Raji (cell line): ENCODE results near the gene AEBP1.

ENCODE experiments used
- POLR2A ChIP-seq: IDR thresholded peaks from 2 replicates; pipeline ENCODE4 v1.6.1; 2011; ENCODE audit warnings: low read depth, low read length, control low read depth; ENCODE audit not compliant: insufficient read depth

AEBP1 gene

DNA sequence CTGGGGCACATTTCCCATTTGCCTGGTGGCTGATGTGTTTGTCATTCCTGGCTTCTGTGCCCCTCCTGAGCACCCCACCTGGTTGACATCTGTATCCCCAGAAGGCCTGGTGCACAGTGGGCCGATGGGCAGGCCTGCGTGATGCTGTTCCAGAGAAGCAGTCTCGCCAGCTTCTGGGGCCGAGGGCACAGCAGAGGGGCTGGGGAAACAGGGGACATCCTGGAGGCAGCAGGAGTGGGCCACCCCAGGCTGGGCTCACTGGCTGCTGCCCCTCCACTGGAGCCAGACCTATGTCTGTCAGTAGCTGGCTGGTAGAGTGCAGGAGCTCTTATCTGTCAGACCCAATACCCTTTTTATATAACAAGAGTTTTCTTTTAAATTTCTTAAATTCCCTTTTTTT is 37.9 kb downstream of the AEBP1 start:
- TF ChIP-seq POLR2A: no peak

DNA sequence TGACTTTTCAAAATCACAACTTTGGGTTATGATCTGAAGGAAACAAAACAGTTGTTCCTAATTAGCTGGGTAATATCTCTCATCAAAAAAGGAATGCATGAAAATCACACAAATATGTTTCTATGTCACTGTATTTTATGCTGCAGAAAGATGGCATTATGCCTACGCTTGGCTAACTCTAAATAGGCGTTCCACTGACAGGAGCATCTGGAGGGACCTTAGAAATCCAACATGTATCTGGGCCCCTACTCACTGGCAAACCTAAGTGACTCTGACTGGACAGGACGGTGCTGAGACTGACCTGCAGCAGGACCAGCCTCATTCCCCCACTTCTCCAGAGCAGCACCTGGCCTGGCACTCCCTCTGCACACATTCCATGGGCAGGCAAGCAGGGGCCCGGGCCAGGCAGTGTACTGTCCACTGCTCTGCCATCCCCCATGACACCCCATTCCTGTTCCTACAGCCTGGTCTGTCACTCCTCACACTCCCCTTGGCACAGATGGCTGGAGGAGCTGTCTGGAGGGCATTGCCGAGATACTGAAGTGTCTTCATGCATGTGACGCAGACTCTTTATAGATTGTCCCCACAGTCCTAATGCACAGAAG is 39.6 kb downstream of the AEBP1 start:
- no peak for TF ChIP-seq POLR2A

DNA sequence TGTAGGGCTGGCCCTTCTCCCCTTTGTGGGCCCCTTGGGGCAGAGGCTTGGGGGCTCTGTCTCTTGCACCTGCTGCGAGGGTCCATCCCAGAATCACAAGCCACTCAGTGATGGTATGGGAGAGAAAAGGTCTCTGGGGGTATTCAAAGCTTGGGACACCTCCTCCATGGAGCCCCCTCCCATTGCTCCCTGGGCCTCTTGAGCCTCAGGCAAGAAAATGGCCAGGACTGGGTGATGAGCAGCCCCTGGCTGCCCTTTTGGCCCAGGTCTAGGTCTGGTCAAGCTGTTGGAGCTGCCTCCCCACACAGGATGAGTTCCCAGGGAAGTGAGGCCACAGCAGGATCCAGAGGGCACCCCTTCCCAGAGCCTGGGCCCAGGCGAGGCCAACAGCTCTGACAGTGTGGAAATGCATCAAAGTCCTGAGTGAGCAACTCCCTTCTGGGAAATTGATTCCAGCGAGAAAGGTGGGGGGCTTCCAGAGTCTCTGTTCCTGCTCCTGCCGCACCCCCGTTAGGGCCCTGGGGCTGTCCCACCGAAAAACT is 40.4 kb downstream of the AEBP1 start:
- no peak for TF ChIP-seq POLR2A

DNA sequence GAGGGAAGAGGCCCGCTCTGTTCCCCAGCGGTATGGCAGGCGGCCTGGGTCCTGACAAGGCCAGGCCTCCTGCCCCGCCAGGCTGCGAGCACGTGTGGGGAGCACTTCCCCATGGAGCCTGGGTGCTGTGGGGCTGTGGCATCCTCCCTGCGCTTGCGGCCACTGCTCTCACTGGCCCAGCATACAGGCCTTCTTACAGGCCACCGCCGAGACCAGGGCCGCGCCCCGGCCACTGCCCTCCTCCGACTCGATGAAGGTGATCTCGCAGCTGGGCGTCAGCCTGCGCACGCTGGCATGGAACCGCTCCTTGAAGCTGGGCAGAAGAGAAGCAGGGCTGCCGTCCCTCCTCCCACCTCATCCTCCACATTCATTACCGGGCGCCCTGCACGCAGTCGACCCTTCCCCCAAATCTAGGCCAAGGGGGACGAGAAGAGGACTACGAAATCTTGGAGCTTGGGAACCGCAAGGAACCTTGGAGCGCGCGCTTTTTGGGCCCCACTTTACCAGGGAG is 40.9 kb downstream of the AEBP1 start:
- TF ChIP-seq POLR2A: no peak

DNA sequence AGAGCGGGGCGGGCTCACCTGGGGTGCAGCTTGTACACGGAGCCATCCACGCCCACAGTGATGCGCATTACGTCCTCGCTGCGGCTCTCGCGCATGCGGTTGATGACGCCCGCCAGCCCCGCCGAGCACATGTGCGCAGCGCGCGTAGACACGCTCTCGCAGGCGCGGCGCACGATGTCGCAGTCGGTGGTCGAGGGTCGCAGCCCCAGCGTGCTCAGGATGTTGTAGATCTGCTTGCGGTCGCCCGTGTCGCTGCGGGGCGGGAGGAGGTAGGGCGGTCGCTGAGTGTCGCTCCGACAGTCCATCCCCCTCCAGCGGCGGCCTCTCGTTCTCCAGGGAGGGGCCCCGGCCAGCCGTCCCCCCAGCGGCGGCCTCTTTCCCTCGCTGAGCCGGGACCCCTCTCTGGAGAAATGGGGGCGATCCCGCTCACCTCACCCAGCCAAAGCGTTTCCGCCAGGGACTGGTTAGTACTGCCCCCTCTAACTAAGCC is 41.4 kb downstream of the AEBP1 start:
- no peak for TF ChIP-seq POLR2A

DNA sequence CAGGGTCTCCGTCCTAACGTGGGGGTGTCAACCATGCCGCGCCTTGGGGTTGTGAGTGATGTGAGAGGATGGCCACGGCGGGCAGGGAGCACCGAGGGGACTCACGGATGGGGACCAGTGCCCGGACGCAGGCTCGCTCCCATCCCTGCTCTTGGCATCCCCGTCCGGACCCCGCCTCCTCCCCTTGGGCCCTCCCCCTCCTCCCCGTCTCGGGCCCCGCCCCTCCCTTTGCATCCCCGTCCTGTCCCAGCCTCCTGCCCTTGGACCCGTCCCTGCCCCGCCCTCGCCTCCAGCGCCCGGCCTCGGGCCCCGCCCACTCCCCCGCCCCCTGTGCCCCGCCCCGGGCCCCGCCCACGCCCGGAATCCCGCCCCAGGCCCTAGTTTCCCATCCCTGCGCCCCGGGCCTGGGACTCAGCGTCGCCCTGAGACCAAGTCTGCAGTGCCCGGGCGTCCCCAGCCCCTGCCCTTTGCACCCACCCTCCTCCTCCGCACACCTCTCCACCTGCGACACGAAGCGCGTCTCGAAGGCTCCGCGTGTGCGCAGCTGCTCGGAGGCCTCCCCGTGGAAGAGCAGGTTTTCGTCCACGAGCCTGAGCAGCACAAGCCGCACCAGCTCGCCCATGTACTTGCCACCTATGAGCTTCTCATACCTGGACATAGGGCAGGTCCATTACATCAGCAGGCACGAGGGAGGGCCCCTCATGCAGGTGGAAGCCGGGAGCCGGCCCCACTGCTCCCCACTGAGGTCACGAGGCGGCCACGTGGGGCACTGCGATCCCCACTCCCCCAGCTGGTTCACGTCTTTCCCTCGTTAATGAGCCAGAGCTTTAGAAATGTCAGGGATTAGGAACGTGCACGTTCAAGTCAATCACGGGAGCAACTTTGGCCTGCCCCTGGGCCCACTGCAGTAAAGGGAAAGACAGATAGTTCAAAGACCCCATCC is 42.1 kb downstream of the AEBP1 start:
- no peak for TF ChIP-seq POLR2A

DNA sequence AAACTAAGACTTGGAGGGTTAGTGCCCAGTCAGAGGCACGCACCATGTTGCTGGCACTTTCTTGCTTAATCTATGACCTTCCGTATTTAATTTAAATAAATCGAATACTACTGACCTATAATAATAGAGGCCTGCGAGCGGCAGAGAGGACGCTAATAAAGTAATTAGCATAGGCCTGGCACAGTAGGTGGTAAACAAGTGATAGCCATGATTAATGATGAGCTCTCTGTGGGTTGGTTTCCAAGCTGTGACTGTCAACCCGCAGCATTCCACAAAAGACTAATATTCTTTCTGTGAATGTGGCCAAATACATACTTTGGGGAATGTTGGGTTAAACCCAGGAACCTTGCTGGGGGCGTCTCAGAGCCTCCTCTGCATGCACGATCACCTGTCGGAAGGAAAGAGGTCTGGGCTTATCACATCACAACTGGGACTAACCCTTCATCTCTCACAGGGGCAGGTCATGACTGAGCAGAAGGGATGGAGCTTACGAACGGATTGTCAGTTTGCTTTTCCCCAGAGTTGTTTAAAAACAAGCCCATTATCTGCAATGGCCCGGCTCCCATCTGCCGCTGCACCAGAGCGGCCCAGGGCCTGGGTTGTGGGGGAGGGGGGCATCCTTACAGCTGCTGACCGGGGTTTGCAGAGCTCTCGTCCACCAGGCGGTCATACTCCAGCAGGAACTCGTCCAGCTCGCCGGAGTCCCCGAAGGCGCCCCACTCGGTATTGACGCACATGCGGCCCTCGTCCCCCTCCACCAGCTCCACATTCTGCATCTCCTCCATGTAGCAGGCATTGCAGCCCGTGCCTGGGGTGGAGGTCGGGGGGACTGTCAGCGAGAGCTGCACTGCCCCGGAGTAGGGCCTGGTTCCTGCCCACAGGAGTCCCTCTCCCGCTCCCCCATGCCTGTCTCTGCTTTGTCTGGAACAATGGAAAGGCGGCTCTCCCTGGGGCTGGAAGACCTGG is 43.2 kb downstream of the AEBP1 start:
- TF ChIP-seq POLR2A: no peak

DNA sequence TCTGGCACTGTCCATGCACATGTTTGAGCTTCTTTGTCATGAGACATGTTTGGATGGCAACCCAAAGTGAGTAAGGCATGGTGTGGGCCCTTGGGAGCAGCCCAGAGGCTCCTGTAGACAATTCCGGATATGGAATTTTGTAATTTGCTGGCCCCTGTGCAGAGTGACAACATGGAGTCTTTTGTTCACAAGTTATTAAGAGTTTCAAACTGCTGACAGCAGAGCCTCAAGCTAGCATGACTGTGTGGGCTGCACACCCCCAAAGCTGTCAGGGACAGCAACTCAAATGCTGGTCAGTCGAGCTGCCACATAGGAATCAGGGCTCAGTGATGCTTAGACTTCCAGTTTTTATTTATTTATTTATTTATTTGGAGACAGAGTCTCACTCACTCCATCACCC is 44.0 kb downstream of the AEBP1 start:
- no peak for TF ChIP-seq POLR2A

DNA sequence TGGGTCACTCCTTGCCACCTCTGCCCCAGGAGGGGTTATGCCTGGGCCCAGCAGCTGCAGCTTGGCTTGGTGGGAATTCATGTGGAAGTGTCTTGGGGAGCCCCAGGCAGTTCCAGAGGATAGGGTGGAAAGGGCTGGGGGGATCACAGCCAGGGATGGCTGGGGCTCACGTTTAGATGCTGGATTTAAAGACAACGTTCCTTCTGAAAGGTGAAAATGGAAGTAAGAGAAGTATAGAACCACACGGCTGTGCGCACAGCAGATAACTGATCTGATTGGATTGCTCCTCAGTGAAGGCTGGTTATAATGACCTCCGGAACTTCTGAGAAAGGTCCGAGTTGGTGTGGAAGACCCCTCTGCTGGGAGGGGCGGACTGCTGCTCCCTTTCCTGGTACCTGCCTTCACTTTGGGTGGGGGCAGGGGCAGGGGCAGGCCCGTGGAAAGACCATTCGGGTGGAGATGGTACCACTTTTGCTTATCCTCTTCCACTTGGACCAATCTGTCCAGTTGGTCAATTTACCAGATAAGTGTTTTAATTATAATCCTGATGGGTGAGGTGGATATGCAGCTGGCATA is 44.9 kb downstream of the AEBP1 start:
- no peak for TF ChIP-seq POLR2A

DNA sequence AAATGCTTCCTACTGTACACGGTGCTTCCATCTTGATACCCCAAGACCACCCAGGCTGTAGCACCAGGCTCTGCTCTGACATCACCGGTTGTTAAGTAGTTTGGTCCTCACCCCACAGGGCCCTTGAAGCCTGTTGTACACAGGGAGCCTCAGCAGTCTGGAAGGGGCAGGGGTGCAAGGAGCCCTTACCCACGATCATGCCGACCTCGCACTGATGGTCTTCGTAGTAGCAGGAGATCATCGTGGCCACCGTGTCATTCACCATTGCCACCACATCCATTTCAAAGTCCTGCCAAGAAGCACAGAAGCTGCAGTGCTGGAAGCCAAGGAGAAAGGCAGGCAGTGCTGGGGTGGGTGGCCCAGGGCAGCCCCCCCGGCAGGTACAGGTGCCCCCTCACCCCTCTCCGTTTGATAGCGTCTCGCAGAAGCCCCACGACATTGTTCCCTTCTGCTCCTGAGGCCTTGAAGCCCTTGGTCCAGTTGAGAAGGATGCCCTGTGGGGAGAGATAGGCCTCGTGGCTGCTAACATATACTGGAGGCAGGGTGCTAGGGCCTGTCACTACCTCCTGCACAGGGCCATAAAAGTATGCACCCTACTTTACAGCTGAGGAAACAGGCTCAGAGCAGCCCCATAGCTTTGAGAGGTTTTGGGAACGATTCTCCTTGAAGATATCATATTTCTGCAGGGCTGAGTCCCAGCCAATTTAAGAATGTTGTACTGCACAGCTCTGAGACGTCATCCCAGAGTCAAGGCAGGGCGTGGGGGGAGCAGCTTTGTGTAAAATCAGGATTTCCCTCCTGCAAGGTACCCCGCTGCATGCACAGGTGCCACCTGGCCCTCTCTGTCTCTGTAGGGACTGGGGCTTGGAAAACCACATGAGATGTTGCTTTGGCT is 45.7 kb downstream of the AEBP1 start:
- TF ChIP-seq POLR2A: no peak

DNA sequence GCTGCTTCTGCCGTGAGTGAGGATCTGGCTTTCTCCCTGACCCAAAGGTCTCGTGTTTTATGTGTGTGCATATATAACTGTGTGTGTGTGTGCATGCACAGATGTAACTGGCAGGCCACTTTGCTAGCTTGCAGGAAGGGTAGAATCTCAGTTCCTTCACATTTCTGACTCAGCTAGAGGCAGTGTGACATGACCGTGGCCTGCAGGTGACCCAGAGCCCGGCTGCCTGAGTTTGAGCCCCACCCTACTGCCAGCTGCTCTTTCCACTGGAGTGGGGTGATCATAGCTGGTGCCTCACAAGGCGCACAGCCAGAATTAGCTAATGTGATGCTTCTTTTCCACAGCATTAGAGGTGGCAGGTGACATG is 46.3 kb downstream of the AEBP1 start:
- TF ChIP-seq POLR2A: no peak

DNA sequence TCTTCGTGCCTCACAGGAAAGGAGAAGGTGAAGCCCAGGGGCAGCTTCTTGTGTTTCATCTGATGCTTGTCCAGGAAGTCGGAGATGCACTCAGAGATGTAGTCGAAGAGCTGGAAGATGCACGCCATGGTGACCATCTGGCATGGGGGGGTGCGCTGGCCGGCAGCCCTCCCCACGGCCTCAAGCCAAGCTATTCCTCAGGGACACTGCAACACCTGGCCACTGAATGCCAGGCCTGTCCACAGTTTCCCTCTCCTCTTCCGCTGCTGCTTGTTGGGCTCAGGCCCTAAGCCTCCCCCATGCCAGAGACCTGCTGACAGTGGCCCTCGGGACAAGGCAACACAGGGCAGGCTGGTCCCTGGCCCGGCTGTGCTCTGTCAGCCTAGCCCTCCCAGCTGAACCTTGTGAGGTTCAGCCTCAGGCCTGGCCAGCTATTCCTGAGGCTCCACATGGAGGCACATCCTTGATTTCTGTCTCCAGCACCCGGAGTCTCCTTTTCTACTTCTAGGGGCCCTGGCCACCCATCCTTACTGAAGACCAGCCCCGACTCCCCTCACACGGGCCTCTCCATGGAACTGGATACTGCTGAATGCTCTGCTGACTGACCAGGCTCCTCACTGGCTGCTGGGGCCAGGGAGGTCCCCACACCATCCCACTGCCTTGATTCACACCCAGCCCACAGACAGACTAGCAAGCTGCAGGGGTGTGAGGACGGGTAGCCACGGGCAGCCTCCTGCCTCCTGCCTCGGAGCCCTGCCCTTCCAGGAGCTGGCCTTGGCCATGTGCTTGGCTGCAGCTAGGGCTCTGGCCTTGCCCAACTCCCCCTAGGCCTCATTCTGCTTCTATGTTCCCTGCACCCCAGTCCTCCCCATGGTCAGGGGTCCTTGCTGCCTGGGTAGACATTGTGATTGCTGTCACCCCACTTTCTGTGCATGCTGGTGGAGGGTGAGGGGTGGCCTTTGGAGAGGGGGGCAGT is 47.1 kb downstream of the AEBP1 start:
- TF ChIP-seq POLR2A: no peak
